ENCODE measurements around the gene NKTR.

NKTR gene

GRCh38 chr3:42601896-42602581, 1.6 kb downstream of the NKTR start:
- TF ChIP-seq CTCF (IDR thresholded peaks at IDR 0.05; ENCODE audit: insufficient read depth, low read length, poor library complexity, severe bottlenecking) = peak; percentile 40
- no peak for DNase-seq (ENCODE audit: extremely low read depth, insufficient read length)
- Histone ChIP-seq H3K36me3 (ENCODE audit: control insufficient read depth, insufficient read depth, low read length) (no peaks in the 10 kb centered on the region; the same call in 1 of the 2 replicates), H3K27me3 (replicated peaks; ENCODE audit: control insufficient read depth, insufficient read depth, low read length) (no peaks in the 10 kb centered on the region), H3K4me3 (replicated peaks; ENCODE audit: low read depth, low read length) (peak overlapping the region; percentile 93)

- no peak for DNase-seq (ENCODE audit: extremely low read depth, insufficient read length)
- Histone ChIP-seq H3K27me3 (replicated peaks; ENCODE audit: control insufficient read depth, insufficient read depth, low read length) (no peaks in the 10 kb centered on the region), H3K36me3 (ENCODE audit: control insufficient read depth, insufficient read depth, low read length) (no peaks in the 10 kb centered on the region; the same call in none of the 2 replicates), H3K4me3 (replicated peaks; ENCODE audit: low read depth, low read length) (no peak overlapping the region)
- no peak for TF ChIP-seq CTCF (IDR thresholded peaks at IDR 0.05; ENCODE audit: insufficient read depth, low read length, poor library complexity, severe bottlenecking)
Measured at GRCh38 chr3:42602961-42603360, 2.5 kb downstream of the NKTR start.

- Histone ChIP-seq H3K4me3 (replicated peaks; ENCODE audit: low read depth, low read length) (no peak overlapping the region), H3K27me3 (replicated peaks; ENCODE audit: control insufficient read depth, insufficient read depth, low read length) (no peaks in the 10 kb centered on the region), H3K36me3 (ENCODE audit: control insufficient read depth, insufficient read depth, low read length) (no peaks in the 10 kb centered on the region; the same call in none of the 2 replicates)
- DNase-seq (ENCODE audit: extremely low read depth, insufficient read length) = no peak
- TF ChIP-seq CTCF (IDR thresholded peaks at IDR 0.05; ENCODE audit: insufficient read depth, low read length, poor library complexity, severe bottlenecking) = no peak
Measured at GRCh38 chr3:42605546-42606173, 5.2 kb downstream of the NKTR start.

GRCh38 chr3:42608581-42608980, 8.1 kb downstream of the NKTR start:
- no peak for TF ChIP-seq CTCF (IDR thresholded peaks at IDR 0.05; ENCODE audit: insufficient read depth, low read length, poor library complexity, severe bottlenecking)
- no peaks in the 10 kb centered on the region for H3K27me3 ChIP-seq (replicated peaks; ENCODE audit: control insufficient read depth, insufficient read depth, low read length)
- no peak for DNase-seq (ENCODE audit: extremely low read depth, insufficient read length)
- no peaks in the 10 kb centered on the region; the same call in none of the 2 replicates for H3K36me3 ChIP-seq (ENCODE audit: control insufficient read depth, insufficient read depth, low read length)
- no peak overlapping the region for H3K4me3 ChIP-seq (replicated peaks; ENCODE audit: low read depth, low read length)

GRCh38 chr3:42610976-42611375, 10.5 kb downstream of the NKTR start:
- no peak for DNase-seq (ENCODE audit: extremely low read depth, insufficient read length)
- no peak for TF ChIP-seq CTCF (IDR thresholded peaks at IDR 0.05; ENCODE audit: insufficient read depth, low read length, poor library complexity, severe bottlenecking)
- Histone ChIP-seq H3K27me3 (replicated peaks; ENCODE audit: control insufficient read depth, insufficient read depth, low read length) (no peaks in the 10 kb centered on the region), H3K36me3 (ENCODE audit: control insufficient read depth, insufficient read depth, low read length) (no peaks in the 10 kb centered on the region; the same call in none of the 2 replicates), H3K4me3 (replicated peaks; ENCODE audit: low read depth, low read length) (no peak overlapping the region)
